ENCODE results near the gene FRMPD1. TPM values are rescaled to one million over a fixed set of nuclear protein-coding genes. Genes with fewer than 3 reads are reported as not detected.

Gene FRMPD1
- total and polyA plus RNA-seq, 4 experiments from 2014 or later: not detected

GRCh38 chr9:37778534-37778933 is 127.8 kb downstream of the FRMPD1 start:
- Histone ChIP-seq H3K36me3 (ENCODE audit: insufficient read depth, low read length) (peaks cover 47% of the 10 kb centered on the region), H3K27ac (ENCODE audit: low read depth, low read length) (no peak overlapping the region), H3K4me3 (ENCODE audit: low read length in 2 of 2) (no peak overlapping the region), H3K4me1 (ENCODE audit: insufficient read depth, low read length) (peaks cover 16% of the 10 kb centered on the region), H3K27me3 (ENCODE audit: insufficient read depth, low read length) (no peaks in the 10 kb centered on the region), H3K9me3 (ENCODE audit: control insufficient read depth in 1 of 2, low read length in 2 of 2) (no peaks in the 10 kb centered on the region)
- H3K4me3 Mint-ChIP-seq: no peak overlapping the region
- no peaks in the 10 kb centered on the region for H3K9me3 Mint-ChIP-seq
- POLR2A ChIA-PET (ENCODE audit: partially characterized antibody): interaction anchor here (0.9 kb wide), 1 partner anchor 9 kb away, joined by 3 read pairs; no protein-coding TSS in a partner anchor
- CTCF ChIA-PET (ENCODE audit: partially characterized antibody): no interaction called here
- intact Hi-C loops (cut with micrococcal nuclease): no loop called here
- H3K27me3 Mint-ChIP-seq: no peaks in the 10 kb centered on the region
- peaks cover 34 to 79% of the 10 kb centered on the region in 2 donors for H3K36me3 Mint-ChIP-seq
- DNase-seq: no peak
- H3K27ac Mint-ChIP-seq: peak overlapping the region in 2 of 7 donors; percentile 0 to 48
- H3K4me1 Mint-ChIP-seq: peaks cover 10 to 24% (median 18%) of the 10 kb centered on the region in 4 donors

DNA sequence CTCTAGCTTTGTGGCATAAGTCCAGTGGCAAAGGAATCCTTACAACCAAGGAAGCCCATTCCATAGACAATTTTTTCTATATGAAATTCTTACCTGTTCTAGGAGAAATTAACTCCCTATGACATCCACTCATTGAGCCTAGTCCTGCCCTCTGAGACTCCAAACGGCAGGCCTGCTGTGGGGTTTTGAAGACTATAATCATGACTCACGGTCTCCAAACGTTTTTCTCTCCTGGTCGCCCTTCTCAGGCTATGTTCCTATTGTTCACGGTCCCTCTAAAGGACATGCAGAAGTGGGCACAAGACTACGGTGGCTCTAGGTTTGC is 133.5 kb downstream of the FRMPD1 start:
- no peaks in the 10 kb centered on the region for H3K9me3 Mint-ChIP-seq
- peak overlapping the region; percentile 95 to 98 (median 97) for H3K27ac Mint-ChIP-seq
- Histone ChIP-seq H3K4me1 (ENCODE audit: insufficient read depth, low read length) (peaks cover 31% of the 10 kb centered on the region), H3K36me3 (ENCODE audit: insufficient read depth, low read length) (peaks cover 39% of the 10 kb centered on the region), H3K27ac (ENCODE audit: low read depth, low read length) (peak overlapping the region; percentile 83), H3K27me3 (ENCODE audit: insufficient read depth, low read length) (no peaks in the 10 kb centered on the region), H3K9me3 (ENCODE audit: control insufficient read depth in 1 of 2, low read length in 2 of 2) (no peaks in the 10 kb centered on the region), H3K4me3 (ENCODE audit: low read length in 2 of 2) (peak overlapping the region; percentile 93 to 98)
- peak in 1 of 5 donors; percentile 11 for DNase-seq
- POLR2A ChIA-PET (ENCODE audit: partially characterized antibody): interaction anchor here (1.2 to 3.7 kb wide), 9 partner anchors 9 to 299 kb away, joined by 3 to 51 read pairs (median 7); partner anchors contain the start of genes DCAF10, POLR1E, TOMM5 and TRMT10B
- H3K36me3 Mint-ChIP-seq: peaks cover 24 to 49% of the 10 kb centered on the region in 2 donors
- intact Hi-C loops (cut with micrococcal nuclease): no loop called here
- H3K4me3 Mint-ChIP-seq: peak overlapping the region; percentile 96 to 99 (median 96)
- H3K27me3 Mint-ChIP-seq: no peaks in the 10 kb centered on the region
- CTCF ChIA-PET (ENCODE audit: partially characterized antibody): interaction anchor here (1.2 to 1.3 kb wide), 2 partner anchors 13 to 24 kb away, joined by 3 to 5 read pairs; no protein-coding TSS in a partner anchor
- peaks cover 23 to 45% (median 30%) of the 10 kb centered on the region in 4 donors for H3K4me1 Mint-ChIP-seq

- H3K36me3 Mint-ChIP-seq: peaks cover 24 to 43% of the 10 kb centered on the region in 2 donors
- H3K27ac Mint-ChIP-seq: peak within 1 kb of the TSS; percentile 95 to 98 (median 97)
- no peaks in the 10 kb centered on the region for H3K9me3 Mint-ChIP-seq
- H3K4me1 Mint-ChIP-seq: peaks cover 23 to 45% (median 30%) of the 10 kb centered on the region in 4 donors
- ChIA-PET POLR2A (ENCODE audit: partially characterized antibody) (interaction anchor here (0.7 to 3.7 kb wide), 11 partner anchors 10 to 299 kb away, joined by 3 to 51 read pairs (median 6); partner anchors contain the start of genes DCAF10, POLR1E, TOMM5 and TRMT10B), CTCF (ENCODE audit: partially characterized antibody) (interaction anchor here (0.5 to 1.3 kb wide), 4 partner anchors 12 to 369 kb away, joined by 3 to 5 read pairs (median 3); no protein-coding TSS in a partner anchor)
- DNase-seq: peak; percentile 82 to 88 (median 83)
- intact Hi-C loops (cut with micrococcal nuclease): loop anchor here (1.0 kb wide), 4 partner anchors 15 to 320 kb away; partner anchors contain the start of genes DCAF10, SLC25A51, TRMT10B and ZBTB5
- peak within 1 kb of the TSS; percentile 96 to 99 (median 96) for H3K4me3 Mint-ChIP-seq
- Histone ChIP-seq H3K27me3 (ENCODE audit: insufficient read depth, low read length) (no peaks in the 10 kb centered on the region), H3K9me3 (ENCODE audit: control insufficient read depth in 1 of 2, low read length in 2 of 2) (no peaks in the 10 kb centered on the region), H3K4me1 (ENCODE audit: insufficient read depth, low read length) (peaks cover 31% of the 10 kb centered on the region), H3K27ac (ENCODE audit: low read depth, low read length) (peak within 1 kb of the TSS; percentile 83), H3K36me3 (ENCODE audit: insufficient read depth, low read length) (peaks cover 33% of the 10 kb centered on the region), H3K4me3 (ENCODE audit: low read length in 2 of 2) (peak within 1 kb of the TSS; percentile 93 to 98)
- no peaks in the 10 kb centered on the region for H3K27me3 Mint-ChIP-seq
Measured at GRCh38 chr9:37784616-37785483, 134.1 kb downstream of the FRMPD1 start, which contains the start of gene EXOSC3. TSS of gene EXOSC3 (minus strand) at chr9:37785064. CDS start at chr9:37785044, 20 bp downstream.

GRCh38 chr9:37787059-37787458 is 136.3 kb downstream of the FRMPD1 start:
- H3K27me3 ChIP-seq (ENCODE audit: insufficient read depth, low read length): no peaks in the 10 kb centered on the region
- H3K4me1 Mint-ChIP-seq: peaks cover 21 to 37% (median 28%) of the 10 kb centered on the region in 4 donors
- peaks cover 11% of the 10 kb centered on the region for H3K36me3 ChIP-seq (ENCODE audit: insufficient read depth, low read length)
- DNase-seq: no peak
- peaks cover 0 to 4% (median 0%) of the 10 kb centered on the region in 8 donors for H3K9me3 Mint-ChIP-seq
- POLR2A ChIA-PET (ENCODE audit: partially characterized antibody): no interaction called here
- H3K27ac ChIP-seq (ENCODE audit: low read depth, low read length): no peak overlapping the region
- no peak overlapping the region for H3K4me3 ChIP-seq (ENCODE audit: low read length in 2 of 2)
- no peaks in the 10 kb centered on the region for H3K27me3 Mint-ChIP-seq
- no peaks in the 10 kb centered on the region for H3K9me3 ChIP-seq (ENCODE audit: control insufficient read depth in 1 of 2, low read length in 2 of 2)
- H3K36me3 Mint-ChIP-seq: peaks cover 6 to 22% of the 10 kb centered on the region in 2 donors
- intact Hi-C loops (cut with micrococcal nuclease): no loop called here
- no peak overlapping the region for H3K4me3 Mint-ChIP-seq
- CTCF ChIA-PET (ENCODE audit: partially characterized antibody): interaction anchor here (0.6 kb wide), 1 partner anchor 188 kb away, joined by 3 read pairs; no protein-coding TSS in a partner anchor
- no peak overlapping the region for H3K27ac Mint-ChIP-seq
- peaks cover 30% of the 10 kb centered on the region for H3K4me1 ChIP-seq (ENCODE audit: insufficient read depth, low read length)

DNA sequence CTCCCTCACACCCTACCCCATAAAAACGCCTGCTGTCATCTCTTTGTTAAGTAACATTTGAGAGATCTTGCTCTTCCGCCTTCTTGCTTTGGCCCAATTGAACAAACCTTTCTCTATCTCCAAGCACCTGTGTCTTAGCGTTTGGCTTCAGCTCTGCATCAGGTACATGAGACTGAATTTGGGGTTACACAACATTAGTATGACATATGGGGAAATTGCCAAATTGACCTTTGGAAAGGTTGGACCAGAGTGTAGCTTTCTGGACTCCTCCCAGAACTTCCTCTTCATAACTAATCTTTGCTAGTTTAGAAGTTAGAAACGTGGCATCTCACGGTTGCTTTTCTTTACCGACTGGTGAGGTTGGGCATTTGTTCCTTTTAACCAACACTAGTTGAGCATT is 137.6 kb downstream of the FRMPD1 start:
- H3K36me3 Mint-ChIP-seq: peaks cover 0 to 11% of the 10 kb centered on the region in 2 donors
- peaks cover 0 to 4% (median 0%) of the 10 kb centered on the region in 8 donors for H3K9me3 Mint-ChIP-seq
- Histone ChIP-seq H3K4me1 (ENCODE audit: insufficient read depth, low read length) (peaks cover 18% of the 10 kb centered on the region), H3K36me3 (ENCODE audit: insufficient read depth, low read length) (peaks cover under 1% of the 10 kb centered on the region), H3K27ac (ENCODE audit: low read depth, low read length) (no peak overlapping the region), H3K9me3 (ENCODE audit: control insufficient read depth in 1 of 2, low read length in 2 of 2) (no peaks in the 10 kb centered on the region), H3K27me3 (ENCODE audit: insufficient read depth, low read length) (no peaks in the 10 kb centered on the region), H3K4me3 (ENCODE audit: low read length in 2 of 2) (no peak overlapping the region)
- H3K27ac Mint-ChIP-seq: peak overlapping the region in 2 of 7 donors; percentile 46 to 77
- no peak for DNase-seq
- POLR2A ChIA-PET (ENCODE audit: partially characterized antibody): no interaction called here
- peak overlapping the region in 3 of 8 donors; percentile 13 to 63 (median 26) for H3K4me3 Mint-ChIP-seq
- CTCF ChIA-PET (ENCODE audit: partially characterized antibody): no interaction called here
- peaks cover 11 to 26% (median 18%) of the 10 kb centered on the region in 4 donors for H3K4me1 Mint-ChIP-seq
- H3K27me3 Mint-ChIP-seq: no peaks in the 10 kb centered on the region
- intact Hi-C loops (cut with micrococcal nuclease): no loop called here

GRCh38 chr9:37790096-37790495 is 139.3 kb downstream of the FRMPD1 start:
- H3K9me3 Mint-ChIP-seq: peaks cover 0 to 4% (median 0%) of the 10 kb centered on the region in 8 donors
- H3K36me3 Mint-ChIP-seq: peaks cover 0 to 2% of the 10 kb centered on the region in 2 donors
- POLR2A ChIA-PET (ENCODE audit: partially characterized antibody): no interaction called here
- no peaks in the 10 kb centered on the region for H3K36me3 ChIP-seq (ENCODE audit: insufficient read depth, low read length)
- H3K27ac ChIP-seq (ENCODE audit: low read depth, low read length): no peak overlapping the region
- intact Hi-C loops (cut with micrococcal nuclease): no loop called here
- peaks cover 6% of the 10 kb centered on the region for H3K4me1 ChIP-seq (ENCODE audit: insufficient read depth, low read length)
- H3K4me3 Mint-ChIP-seq: no peak overlapping the region
- DNase-seq: no peak
- CTCF ChIA-PET (ENCODE audit: partially characterized antibody): no interaction called here
- no peaks in the 10 kb centered on the region for H3K27me3 Mint-ChIP-seq
- H3K4me3 ChIP-seq (ENCODE audit: low read length in 2 of 2): no peak overlapping the region
- peaks cover 3 to 10% (median 6%) of the 10 kb centered on the region in 4 donors for H3K4me1 Mint-ChIP-seq
- H3K9me3 ChIP-seq (ENCODE audit: control insufficient read depth in 1 of 2, low read length in 2 of 2): no peaks in the 10 kb centered on the region
- no peak overlapping the region for H3K27ac Mint-ChIP-seq
- no peaks in the 10 kb centered on the region for H3K27me3 ChIP-seq (ENCODE audit: insufficient read depth, low read length)

DNA sequence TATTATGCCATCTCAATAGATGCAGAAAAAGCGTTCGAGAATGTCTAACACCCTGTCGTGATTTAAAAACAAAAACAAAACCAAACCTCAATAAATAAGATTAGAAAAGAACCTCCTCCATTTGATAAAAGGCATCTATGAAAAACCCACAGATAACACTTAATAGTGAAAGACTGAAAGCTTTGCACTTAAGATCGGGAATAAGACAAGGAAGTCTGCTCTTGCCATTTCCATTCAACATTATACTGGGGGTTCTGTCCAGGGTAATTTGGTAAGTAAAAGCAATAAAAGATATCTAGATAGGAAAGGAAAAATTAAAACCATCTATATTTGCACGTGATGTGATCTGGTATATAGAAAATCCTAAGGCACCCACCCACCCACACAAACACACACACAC is 141.4 kb downstream of the FRMPD1 start:
- no peaks in the 10 kb centered on the region for H3K27me3 Mint-ChIP-seq
- intact Hi-C loops (cut with micrococcal nuclease): no loop called here
- Histone ChIP-seq H3K4me1 (ENCODE audit: insufficient read depth, low read length) (no peaks in the 10 kb centered on the region), H3K9me3 (ENCODE audit: control insufficient read depth in 1 of 2, low read length in 2 of 2) (no peaks in the 10 kb centered on the region), H3K27ac (ENCODE audit: low read depth, low read length) (no peak overlapping the region), H3K4me3 (ENCODE audit: low read length in 2 of 2) (no peak overlapping the region), H3K27me3 (ENCODE audit: insufficient read depth, low read length) (no peaks in the 10 kb centered on the region), H3K36me3 (ENCODE audit: insufficient read depth, low read length) (no peaks in the 10 kb centered on the region)
- H3K4me3 Mint-ChIP-seq: no peak overlapping the region
- H3K36me3 Mint-ChIP-seq: no peaks in the 10 kb centered on the region
- peaks cover 0 to 2% (median 0%) of the 10 kb centered on the region in 4 donors for H3K4me1 Mint-ChIP-seq
- CTCF ChIA-PET (ENCODE audit: partially characterized antibody): no interaction called here
- POLR2A ChIA-PET (ENCODE audit: partially characterized antibody): no interaction called here
- no peak for DNase-seq
- H3K27ac Mint-ChIP-seq: no peak overlapping the region
- peaks cover 0 to 4% (median 0%) of the 10 kb centered on the region in 8 donors for H3K9me3 Mint-ChIP-seq

Data from CD4-positive, alpha-beta memory T cell (primary cell).